BJ (cell line): ENCODE measurements around the gene MYO5C. TPM values are rescaled to one million over a fixed set of nuclear protein-coding genes. Genes with fewer than 3 reads are reported as not detected.

Experiments
- CTCF ChIA-PET: fragments of 350-600 bp; formaldehyde crosslinking; extraction: SDS; loops from one replicate; lab custom pipeline; 2021; ENCODE audit warnings: antibody characterized with exemption, inconsistent platforms; lab: Yijun Ruan, JAX
- POLR2A ChIA-PET: fragments of 300-600 bp; sonication (Branson Sonifier 250); formaldehyde crosslinking; extraction: SDS; loops from one replicate; lab custom pipeline; 2021; ENCODE audit warnings: antibody characterized with exemption; lab: Charles Lee
- DNase-seq: peaks from one replicate; pipeline ENCODE4 v3.0.0-alpha.2; 2011; ENCODE audit warnings: low read depth
- H3K27me3 ChIP-seq: 2 replicates; pipeline ENCODE4 v1.6.0; 2011; ENCODE audit warnings: low read length; ENCODE audit not compliant: control insufficient read depth, insufficient read depth
- H3K36me3 ChIP-seq: 2 replicates; pipeline ENCODE4 v1.5.1; 2011; ENCODE audit warnings: low read length; ENCODE audit not compliant: control insufficient read depth, insufficient read depth
- H3K4me3 ChIP-seq: 2 replicates; pipeline ENCODE4 v1.5.1; 2011; ENCODE audit warnings: low read depth, mild to moderate bottlenecking, control low read depth, low read length
- polyA plus RNA-seq: library from polyadenylated mRNA; depleted of rRNA; stranded (reverse); fragments of >200 nt; gene quantifications from 2 replicates; pipeline ENCODE4 v1.2.3, GENCODE V29; 2011
- TF ChIP-seq, protein P1 (sequence below): IDR thresholded peaks from 2 replicates; pipeline ENCODE4 v1.5.1; 2011; ENCODE audit warnings: low read depth, mild to moderate bottlenecking, control low read depth, inconsistent platforms, low read length, moderate library complexity; ENCODE audit not compliant: insufficient read depth

MYO5C gene
- polyA plus RNA-seq, 1 experiment, result 0.13 TPM

DNA sequence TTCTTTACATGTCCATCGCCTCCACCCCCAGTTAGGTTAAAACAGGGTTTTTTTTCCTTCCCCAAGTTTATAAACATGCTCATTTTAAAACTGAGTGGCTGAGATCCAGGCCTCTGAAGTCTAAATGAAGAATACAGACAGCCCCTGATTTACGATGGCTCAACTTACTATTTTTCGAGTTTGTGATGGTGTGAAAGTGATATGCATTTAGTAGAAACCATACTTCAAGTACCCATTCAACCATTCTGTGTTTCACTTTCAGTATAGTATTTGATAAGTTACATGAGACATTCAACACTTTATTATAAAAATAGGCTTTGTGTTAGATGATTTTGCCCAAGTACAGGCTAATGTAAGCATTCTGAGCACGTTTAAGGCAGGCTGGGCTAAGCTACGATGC, 73.9 kb downstream of the MYO5C start:
- H3K36me3 ChIP-seq, result no peaks in the 10 kb centered on the region
- CTCF ChIA-PET, result interaction anchor here (1.0 kb wide), 1 partner anchor 14 kb away, joined by 3 read pairs; no protein-coding TSS in a partner anchor
- TF ChIP-seq, protein P1, sequence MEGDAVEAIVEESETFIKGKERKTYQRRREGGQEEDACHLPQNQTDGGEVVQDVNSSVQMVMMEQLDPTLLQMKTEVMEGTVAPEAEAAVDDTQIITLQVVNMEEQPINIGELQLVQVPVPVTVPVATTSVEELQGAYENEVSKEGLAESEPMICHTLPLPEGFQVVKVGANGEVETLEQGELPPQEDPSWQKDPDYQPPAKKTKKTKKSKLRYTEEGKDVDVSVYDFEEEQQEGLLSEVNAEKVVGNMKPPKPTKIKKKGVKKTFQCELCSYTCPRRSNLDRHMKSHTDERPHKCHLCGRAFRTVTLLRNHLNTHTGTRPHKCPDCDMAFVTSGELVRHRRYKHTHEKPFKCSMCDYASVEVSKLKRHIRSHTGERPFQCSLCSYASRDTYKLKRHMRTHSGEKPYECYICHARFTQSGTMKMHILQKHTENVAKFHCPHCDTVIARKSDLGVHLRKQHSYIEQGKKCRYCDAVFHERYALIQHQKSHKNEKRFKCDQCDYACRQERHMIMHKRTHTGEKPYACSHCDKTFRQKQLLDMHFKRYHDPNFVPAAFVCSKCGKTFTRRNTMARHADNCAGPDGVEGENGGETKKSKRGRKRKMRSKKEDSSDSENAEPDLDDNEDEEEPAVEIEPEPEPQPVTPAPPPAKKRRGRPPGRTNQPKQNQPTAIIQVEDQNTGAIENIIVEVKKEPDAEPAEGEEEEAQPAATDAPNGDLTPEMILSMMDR, result no peak
- no peak overlapping the region for H3K4me3 ChIP-seq
- DNase-seq, result no peak
- H3K27me3 ChIP-seq, result peaks cover 4% of the 10 kb centered on the region
- POLR2A ChIA-PET, result no interaction called here

DNA sequence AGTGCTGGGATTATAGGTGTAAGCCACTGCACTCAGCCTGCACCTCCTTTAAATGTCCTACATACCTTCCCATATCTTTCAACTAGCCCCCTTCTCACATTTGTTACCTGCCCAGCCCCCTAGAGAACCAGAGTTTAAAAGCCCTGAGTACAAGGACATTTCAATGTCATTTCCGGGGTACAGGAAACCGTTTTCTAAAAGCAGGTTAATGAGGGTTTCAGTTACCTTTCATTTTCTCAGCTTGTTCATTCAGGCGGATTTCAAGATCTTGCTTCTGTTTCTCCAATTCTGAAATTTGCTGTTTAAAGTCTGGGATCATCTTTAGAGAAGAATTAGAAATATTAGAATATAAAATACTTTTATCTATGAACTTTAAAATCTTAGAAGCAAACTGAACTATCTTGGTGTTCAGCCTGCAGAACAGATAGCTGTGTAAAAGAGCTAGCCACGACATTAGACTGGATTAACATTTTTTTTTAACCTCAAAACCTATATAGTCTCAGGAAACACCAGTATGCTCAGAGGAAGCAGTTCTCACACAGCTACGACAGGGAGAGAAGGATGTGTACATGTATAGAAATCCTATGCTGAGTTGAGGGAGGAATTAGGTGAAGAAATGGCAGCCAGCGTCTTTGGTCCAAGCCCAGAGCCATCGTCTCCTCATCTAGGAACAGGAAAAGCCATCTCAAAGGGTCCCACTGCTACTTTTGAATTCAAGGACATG, 74.5 kb downstream of the MYO5C start:
- ChIA-PET POLR2A (interaction anchor here (0.6 kb wide), 1 partner anchor 180 kb away, joined by 3 read pairs; no protein-coding TSS in a partner anchor), CTCF (no interaction called here)
- no peaks in the 10 kb centered on the region for H3K36me3 ChIP-seq
- no peak overlapping the region for H3K4me3 ChIP-seq
- TF ChIP-seq, protein P1, result no peak
- DNase-seq, result no peak
- H3K27me3 ChIP-seq, result peaks cover 4% of the 10 kb centered on the region

DNA sequence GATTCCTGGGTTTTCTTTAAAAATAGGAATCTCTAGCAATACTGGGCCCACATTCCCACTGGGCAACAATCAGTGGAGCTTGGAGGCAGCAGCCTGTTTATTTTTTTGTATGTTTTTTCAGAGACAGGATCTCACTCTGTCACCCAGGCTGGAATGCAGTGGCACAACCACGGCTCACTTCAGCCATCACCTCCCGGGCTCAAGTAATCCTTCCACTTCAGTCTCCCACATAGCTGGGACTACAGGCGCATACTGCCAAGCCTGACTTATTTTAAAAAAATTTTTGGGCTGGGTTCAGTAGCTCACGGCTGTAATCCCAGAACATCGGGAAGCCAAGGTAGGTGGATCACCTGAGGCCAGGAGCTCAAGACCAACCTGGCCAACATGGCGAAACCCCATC, 75.4 kb downstream of the MYO5C start:
- H3K4me3 ChIP-seq, result no peak overlapping the region
- POLR2A ChIA-PET, result no interaction called here
- H3K36me3 ChIP-seq, result no peaks in the 10 kb centered on the region
- TF ChIP-seq, protein P1, result no peak
- peaks cover 4% of the 10 kb centered on the region for H3K27me3 ChIP-seq
- no peak for DNase-seq
- CTCF ChIA-PET, result interaction anchor here (1.0 to 1.3 kb wide), 2 partner anchors 12 to 129 kb away, joined by 3 to 9 read pairs; no protein-coding TSS in a partner anchor

DNA sequence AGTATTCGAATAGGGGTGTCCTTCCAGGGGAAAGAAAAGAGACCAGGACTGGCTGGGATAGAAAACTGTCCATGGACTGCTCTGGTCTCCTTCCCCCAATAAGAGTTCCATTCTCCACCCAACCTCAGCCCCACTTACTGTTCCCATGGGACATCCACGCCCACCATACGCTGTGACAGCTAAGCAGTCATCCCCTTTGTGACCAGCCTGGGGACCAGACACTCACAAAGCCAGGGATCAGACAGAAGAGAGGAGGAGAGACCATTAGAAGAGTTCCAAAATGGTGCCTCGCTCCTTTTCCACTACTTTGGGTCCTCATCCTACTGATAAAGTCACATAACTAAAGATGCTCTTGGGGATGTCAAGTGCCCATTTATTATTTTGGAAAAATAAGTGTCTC, 76.8 kb downstream of the MYO5C start:
- CTCF ChIA-PET, result interaction anchor here (6.4 kb wide), 1 partner anchor 8 kb away, joined by 51 read pairs; no protein-coding TSS in a partner anchor
- POLR2A ChIA-PET, result no interaction called here

DNA sequence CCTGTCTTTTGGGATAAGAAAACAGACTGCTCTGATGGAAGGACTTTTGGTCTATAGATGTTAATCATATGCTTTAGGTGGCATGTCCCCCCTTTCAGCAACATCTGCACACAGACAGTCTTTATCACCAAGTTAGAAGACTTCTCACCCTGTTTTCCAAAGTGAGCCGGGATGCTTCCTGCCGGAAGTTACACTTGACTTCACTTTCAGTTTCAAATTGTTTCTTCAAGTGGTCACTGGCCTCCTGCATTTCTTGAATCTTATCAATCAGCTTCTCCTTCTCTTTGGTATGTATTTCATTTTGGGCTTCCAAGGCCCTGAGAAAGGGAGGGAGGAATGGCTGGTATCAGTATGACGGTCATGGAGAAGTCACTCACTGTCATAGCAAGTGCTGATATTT, 77.2 kb downstream of the MYO5C start:
- CTCF ChIA-PET, result interaction anchor here (1.7 to 6.4 kb wide), 2 partner anchors 9 to 10 kb away, joined by 5 to 51 read pairs; no protein-coding TSS in a partner anchor
- no peaks in the 10 kb centered on the region for H3K36me3 ChIP-seq
- TF ChIP-seq, protein P1, result no peak
- no peak overlapping the region for H3K4me3 ChIP-seq
- peaks cover 4% of the 10 kb centered on the region for H3K27me3 ChIP-seq
- POLR2A ChIA-PET, result no interaction called here
- DNase-seq, result no peak

More for the DNA sequence above, 76.8 kb downstream of the MYO5C start:
- Histone ChIP-seq H3K4me3 (no peak overlapping the region), H3K27me3 (peaks cover 4% of the 10 kb centered on the region), H3K36me3 (no peaks in the 10 kb centered on the region)
- DNase-seq, result no peak
- TF ChIP-seq, protein P1, result no peak
